Measurements from ENCODE around the gene RSPH3. TPM values are rescaled to one million over a fixed set of nuclear protein-coding genes. Genes with fewer than 3 reads are reported as not detected.
"Not testable (repeated sequence)": the region's sequence is repeated elsewhere in the genome, so short reads cannot be mapped to it uniquely, and the experiment has no call there.

The RSPH3 gene
- total RNA-seq, 3 donors from 2014 or later (not counting 1 experiment from before 2014, with no cell fraction given) = 1.5 to 2.9 (median 2.4) TPM

- intact Hi-C loops (cut with micrococcal nuclease) = no loop called here
- no peak overlapping the region for H3K4me3 ChIP-seq (ENCODE audit: low read length)
- no peak overlapping the region for H3K27ac Mint-ChIP-seq
- peaks cover 7% of the 10 kb centered on the region for H3K36me3 Mint-ChIP-seq
- no peaks in the 10 kb centered on the region for H3K27me3 ChIP-seq (ENCODE audit: control insufficient read depth, insufficient read depth, low read length)
- no peak for TF ChIP-seq CTCF (IDR thresholded peaks at IDR 0.05)
- no peak overlapping the region for H3K27ac ChIP-seq (ENCODE audit: low read length)
- H3K9me3 ChIP-seq (ENCODE audit: control insufficient read depth, insufficient read depth, low read length) = peaks cover 9% of the 10 kb centered on the region
- peaks cover 4 to 6% of the 10 kb centered on the region in 2 donors for H3K9me3 Mint-ChIP-seq
- no peak overlapping the region for H3K4me3 Mint-ChIP-seq
- H3K36me3 ChIP-seq (ENCODE audit: control insufficient read depth, insufficient read depth, low read length) = no peaks in the 10 kb centered on the region
- peaks cover 0 to 6% of the 10 kb centered on the region in 2 donors for H3K4me1 Mint-ChIP-seq
- no peaks in the 10 kb centered on the region for H3K4me1 ChIP-seq (ENCODE audit: control insufficient read depth, insufficient read depth, low read length)
- WGBS (ENCODE audit: insufficient coverage) = 76% methylated on average over 2 of the region's 2 CpGs
- DNase-seq = peak in 1 of 2 donors; percentile 19
- H3K27me3 Mint-ChIP-seq (ENCODE audit: low read depth in 2 of 2) = no peaks in the 10 kb centered on the region
- ATAC-seq = peak in 2 of 3 donors; percentile 46 to 52
These were observed 8.8 kb downstream of the RSPH3 start for GRCh38 chr6:158991017-158991723.

GRCh38 chr6:158989711-158990110, 10.3 kb downstream of the RSPH3 start:
- H3K36me3 ChIP-seq (ENCODE audit: control insufficient read depth, insufficient read depth, low read length); H3K27ac ChIP-seq (ENCODE audit: low read length); H3K36me3 Mint-ChIP-seq; H3K4me1 Mint-ChIP-seq; H3K27me3 Mint-ChIP-seq (ENCODE audit: low read depth in 2 of 2); intact Hi-C loops (cut with micrococcal nuclease); H3K9me3 ChIP-seq (ENCODE audit: control insufficient read depth, insufficient read depth, low read length); DNase-seq; H3K4me1 ChIP-seq (ENCODE audit: control insufficient read depth, insufficient read depth, low read length); H3K9me3 Mint-ChIP-seq; ATAC-seq; H3K4me3 ChIP-seq (ENCODE audit: low read length); H3K27ac Mint-ChIP-seq; H3K4me3 Mint-ChIP-seq; H3K27me3 ChIP-seq (ENCODE audit: control insufficient read depth, insufficient read depth, low read length): not testable (repeated sequence)
- 97% methylated on average over 2 of the region's 2 CpGs for WGBS (ENCODE audit: insufficient coverage)

GRCh38 chr6:158988477-158988876, 11.5 kb downstream of the RSPH3 start:
- H3K4me3 ChIP-seq (ENCODE audit: low read length) = no peak overlapping the region
- peaks cover 0 to 6% of the 10 kb centered on the region in 2 donors for H3K4me1 Mint-ChIP-seq

GRCh38 chr6:158987657-158988056, 12.3 kb downstream of the RSPH3 start:
- peaks cover 9% of the 10 kb centered on the region for H3K9me3 ChIP-seq (ENCODE audit: control insufficient read depth, insufficient read depth, low read length)
- H3K27me3 ChIP-seq (ENCODE audit: control insufficient read depth, insufficient read depth, low read length) = no peaks in the 10 kb centered on the region
- TF ChIP-seq CTCF (IDR thresholded peaks at IDR 0.05) = no peak
- H3K4me3 ChIP-seq (ENCODE audit: low read length) = no peak overlapping the region
- ATAC-seq (no peak), DNase-seq (no peak)
- H3K36me3 ChIP-seq (ENCODE audit: control insufficient read depth, insufficient read depth, low read length) = no peaks in the 10 kb centered on the region
- no peak overlapping the region for H3K27ac ChIP-seq (ENCODE audit: low read length)
- intact Hi-C loops (cut with micrococcal nuclease) = no loop called here
- Mint-ChIP-seq H3K27ac (no peak overlapping the region), H3K36me3 (peaks cover 7% of the 10 kb centered on the region), H3K9me3 (peaks cover 4 to 6% of the 10 kb centered on the region in 2 donors), H3K27me3 (ENCODE audit: low read depth in 2 of 2) (no peaks in the 10 kb centered on the region), H3K4me3 (no peak overlapping the region), H3K4me1 (peaks cover 0 to 6% of the 10 kb centered on the region in 2 donors)
- H3K4me1 ChIP-seq (ENCODE audit: control insufficient read depth, insufficient read depth, low read length) = no peaks in the 10 kb centered on the region
- WGBS (ENCODE audit: insufficient coverage) = no CpG with 5 or more reads among the region's 1 CpG

More at GRCh38 chr6:158988477-158988876, 11.5 kb downstream of the RSPH3 start:
- Histone ChIP-seq H3K27ac (ENCODE audit: low read length) (no peak overlapping the region), H3K36me3 (ENCODE audit: control insufficient read depth, insufficient read depth, low read length) (no peaks in the 10 kb centered on the region), H3K4me1 (ENCODE audit: control insufficient read depth, insufficient read depth, low read length) (no peaks in the 10 kb centered on the region), H3K27me3 (ENCODE audit: control insufficient read depth, insufficient read depth, low read length) (no peaks in the 10 kb centered on the region), H3K9me3 (ENCODE audit: control insufficient read depth, insufficient read depth, low read length) (peaks cover 9% of the 10 kb centered on the region)
- Mint-ChIP-seq H3K27me3 (ENCODE audit: low read depth in 2 of 2) (no peaks in the 10 kb centered on the region), H3K9me3 (peaks cover 4 to 6% of the 10 kb centered on the region in 2 donors), H3K4me3 (no peak overlapping the region), H3K27ac (no peak overlapping the region), H3K36me3 (peaks cover 7% of the 10 kb centered on the region)
- intact Hi-C loops (cut with micrococcal nuclease) = no loop called here
- ATAC-seq (no peak), DNase-seq (no peak)
- WGBS (ENCODE audit: insufficient coverage) = 93% methylated on average over 1 of the region's 1 CpG
- TF ChIP-seq CTCF (IDR thresholded peaks at IDR 0.05) = no peak

Data from natural killer cell (primary cell).